ENCODE data around the gene CCL11. TPM values are rescaled to one million over a fixed set of nuclear protein-coding genes. Genes with fewer than 3 reads are reported as not detected.

The CCL11 gene
- total and polyA plus RNA-seq, 2 experiments from 2014 or later: not detected

- Histone ChIP-seq H3K27me3 (no peaks in the 10 kb centered on the region), H3K27ac (no peak overlapping the region), H3K36me3 (no peaks in the 10 kb centered on the region), H3K9me3 (ENCODE audit: low read depth) (no peaks in the 10 kb centered on the region), H3K4me3 (no peak overlapping the region), H3K4me1 (ENCODE audit: low read depth) (no peaks in the 10 kb centered on the region)
- no peak for DNase-seq (ENCODE audit: low read depth in 1 of 2, low spot score in 1 of 2)
- TF ChIP-seq CTCF (IDR thresholded peaks at IDR 0.05; ENCODE audit: low read depth, low read length): no peak
These were observed 5.0 kb downstream of the CCL11 start for GRCh38 chr17:34290586-34290985.

GRCh38 chr17:34291721-34292348 is 6.3 kb downstream of the CCL11 start:
- DNase-seq (ENCODE audit: low read depth in 1 of 2, low spot score in 1 of 2): no peak
- Histone ChIP-seq H3K9me3 (ENCODE audit: low read depth) (no peaks in the 10 kb centered on the region), H3K4me3 (no peak overlapping the region), H3K36me3 (no peaks in the 10 kb centered on the region), H3K4me1 (ENCODE audit: low read depth) (no peaks in the 10 kb centered on the region), H3K27ac (no peak overlapping the region), H3K27me3 (no peaks in the 10 kb centered on the region)
- no peak for TF ChIP-seq CTCF (IDR thresholded peaks at IDR 0.05; ENCODE audit: low read depth, low read length)

- Histone ChIP-seq H3K9me3 (ENCODE audit: low read depth) (no peaks in the 10 kb centered on the region), H3K4me1 (ENCODE audit: low read depth) (no peaks in the 10 kb centered on the region), H3K27me3 (no peaks in the 10 kb centered on the region), H3K27ac (no peak overlapping the region), H3K36me3 (no peaks in the 10 kb centered on the region), H3K4me3 (no peak overlapping the region)
- DNase-seq (ENCODE audit: low read depth in 1 of 2, low spot score in 1 of 2): no peak
- TF ChIP-seq CTCF (IDR thresholded peaks at IDR 0.05; ENCODE audit: low read depth, low read length): no peak
These were observed 13.5 kb downstream of the CCL11 start for GRCh38 chr17:34299027-34299426.

- no peaks in the 10 kb centered on the region for H3K36me3 ChIP-seq
- no peaks in the 10 kb centered on the region for H3K4me1 ChIP-seq (ENCODE audit: low read depth)
- DNase-seq (ENCODE audit: low read depth in 1 of 2, low spot score in 1 of 2): peak in 1 of 2 donors; percentile 58
- no peaks in the 10 kb centered on the region for H3K27me3 ChIP-seq
- no peak overlapping the region for H3K4me3 ChIP-seq
- H3K27ac ChIP-seq: no peak overlapping the region
- H3K9me3 ChIP-seq (ENCODE audit: low read depth): no peaks in the 10 kb centered on the region
- no peak for TF ChIP-seq CTCF (IDR thresholded peaks at IDR 0.05; ENCODE audit: low read depth, low read length)
These were observed 14.5 kb downstream of the CCL11 start for GRCh38 chr17:34299956-34300577.

- DNase-seq (ENCODE audit: low read depth in 1 of 2, low spot score in 1 of 2): peak in 1 of 2 donors; percentile 52
- no peak for TF ChIP-seq CTCF (IDR thresholded peaks at IDR 0.05; ENCODE audit: low read depth, low read length)
- Histone ChIP-seq H3K27ac (no peak overlapping the region), H3K27me3 (no peaks in the 10 kb centered on the region), H3K36me3 (no peaks in the 10 kb centered on the region), H3K4me3 (no peak overlapping the region), H3K9me3 (ENCODE audit: low read depth) (no peaks in the 10 kb centered on the region), H3K4me1 (ENCODE audit: low read depth) (no peaks in the 10 kb centered on the region)
These were observed 15.3 kb downstream of the CCL11 start for GRCh38 chr17:34300652-34301370.
